Measurements from ENCODE around the gene ZMYM5. TPM values are rescaled to one million over a fixed set of nuclear protein-coding genes. Genes with fewer than 3 reads are reported as not detected.
A peak's percentile ranks its signal among the peaks of the same experiment; 100 is the strongest.

ZMYM5 gene
- total and polyA plus RNA-seq, 2 of the 8 experiments (the other 6 are each of a cell fraction or from before 2014, with no cell fraction given), result 4.9 to 7.9 TPM

GRCh38 chr13:19864024-19864745 is 736 bp upstream of the ZMYM5 start:
- 16% methylated on average over 39 of the region's 54 CpGs; no CpG with 5 or more reads in 1 of the 2 experiments for WGBS, 2 experiments (ENCODE audit: extremely low coverage in 1 of 2, insufficient coverage in 1 of 2, insufficient read length in 1 of 2, insufficient replicate concordance in 2 of 2, low coverage in 1 of 2, low lambda C conversion rate in 2 of 2, missing lambda C conversion rate in 1 of 2)
- H4K91ac ChIP-seq (replicated peaks; ENCODE audit: insufficient read length, low read length), result peak overlapping the region; percentile 81
- H4K20me1 ChIP-seq (replicated peaks in 1 of 2; ENCODE audit: control insufficient read depth in 1 of 2, insufficient read depth in 2 of 2, low read length in 2 of 2), result no peaks in the 10 kb centered on the region
- no peak overlapping the region for H2BK12ac ChIP-seq (ENCODE audit: low read depth, low read length)
- no peaks in the 10 kb centered on the region for H3K9me3 ChIP-seq (ENCODE audit: insufficient read depth in 2 of 2, low read depth in 1 of 2, low read length in 1 of 2)
- H3K4ac ChIP-seq (replicated peaks; ENCODE audit: insufficient read length, low read depth, low read length), result no peak overlapping the region
- peak overlapping the region; percentile 55 to 73 for H3K4me2 ChIP-seq (ENCODE audit: insufficient read depth in 1 of 2, low read depth in 2 of 2, low read length in 2 of 2)
- H4K8ac ChIP-seq (ENCODE audit: extremely low read depth, insufficient read depth, low read length), result peak overlapping the region; percentile 97
- no peak overlapping the region for H2AK5ac ChIP-seq (ENCODE audit: low read depth, low read length)
- H3K4me3 ChIP-seq (ENCODE audit: extremely low read depth in 1 of 4, insufficient read depth in 2 of 4, low read depth in 3 of 4, low read length in 4 of 4), result peak overlapping the region; percentile 39 to 89 (median 70)
- H2AFZ ChIP-seq (ENCODE audit: low read length), result no peak overlapping the region
- H3K4me1 ChIP-seq (replicated peaks in 1 of 4; ENCODE audit: control insufficient read depth in 3 of 4, insufficient read depth in 4 of 4, low read length in 3 of 4), result 0 out of 7 replicates have a peak, but pooled peaks cover 0 to 2% (median 0%) of the 10 kb centered on the region in 4 experiments
- H3K79me2 ChIP-seq (ENCODE audit: control insufficient read depth in 1 of 2, insufficient read depth in 2 of 2, low read length in 2 of 2), result peaks cover 5 to 18% of the 10 kb centered on the region in 2 experiments
- peak overlapping the region; percentile 91 for H4K5ac ChIP-seq (ENCODE audit: insufficient read length, low read depth, low read length)
- peak overlapping the region; percentile 14 to 79 (median 66); a peak in 6 of 7 replicates for H3K9ac ChIP-seq (replicated peaks in 1 of 4; ENCODE audit: extremely low read depth in 1 of 4, low read depth in 3 of 4, low read length in 3 of 4)
- peaks cover 1% of the 10 kb centered on the region; the same call in 1 of the 2 replicates for H3K23me2 ChIP-seq (ENCODE audit: low read depth, low read length)
- DNase-seq (ENCODE audit: low read depth in 1 of 2, low spot score in 2 of 2) (peak in 1 of 2 experiments; percentile 83), FAIRE-seq (no peak)
- no peak overlapping the region for H3K23ac ChIP-seq (ENCODE audit: insufficient read length)
- H3K14ac ChIP-seq (ENCODE audit: insufficient read length), result peak overlapping the region; percentile 10
- peak overlapping the region; percentile 88 for H2BK5ac ChIP-seq (ENCODE audit: low read depth, low read length)
- H3K27me3 ChIP-seq (replicated peaks in 1 of 4; ENCODE audit: control insufficient read depth in 3 of 4, extremely low read depth in 1 of 4, insufficient read depth in 3 of 4, low read length in 3 of 4), result no peaks in the 10 kb centered on the region
- ChIA-PET POLR2A (ENCODE audit: partially characterized antibody) (interaction anchor here (0.5 to 2.5 kb wide), 22 partner anchors 10 to 261 kb away, joined by 3 to 12 read pairs (median 4); partner anchors contain the start of gene PSPC1), CTCF (ENCODE audit: partially characterized antibody) (interaction anchor here (0.6 to 2.6 kb wide), 12 partner anchors 11 to 121 kb away, joined by 3 to 16 read pairs (median 4); no protein-coding TSS in a partner anchor)
- H2BK120ac ChIP-seq (replicated peaks; ENCODE audit: low read depth, low read length), result peak overlapping the region; percentile 54
- no peaks in the 10 kb centered on the region for H3K36me3 ChIP-seq (ENCODE audit: control insufficient read depth in 2 of 4, insufficient read depth in 4 of 4, low read length in 3 of 4)
- H3K79me1 ChIP-seq (ENCODE audit: low read depth, low read length), result no peaks in the 10 kb centered on the region
- H3K56ac ChIP-seq (replicated peaks; ENCODE audit: insufficient read length, low read depth, low read length), result peak overlapping the region; percentile 82
- H3K27ac ChIP-seq (ENCODE audit: low read depth, low read length), result peak overlapping the region; percentile 74
- H2BK15ac ChIP-seq (ENCODE audit: low read length), result no peak overlapping the region
- peak overlapping the region; percentile 83 for H3K18ac ChIP-seq (ENCODE audit: extremely low read depth, low read length)
- no peak overlapping the region for H2BK20ac ChIP-seq (ENCODE audit: low read length)
- TF ChIP-seq HDAC6 (IDR thresholded peaks at IDR 0.05; ENCODE audit: low read depth, low read length), result no peak
- no peak for TF ChIP-seq CBX5 (IDR thresholded peaks at IDR 0.05; ENCODE audit: low read depth, low read length)
- TF ChIP-seq POLR2AphosphoS5 (IDR thresholded peaks at IDR 0.05; ENCODE audit: low read depth, low read length), result peak; percentile 48; the same call in 1 of the 2 replicates
- TF ChIP-seq SRF (IDR thresholded peaks at IDR 0.05; ENCODE audit: low read depth, low read length), result no peak
- TF ChIP-seq KDM4A (IDR thresholded peaks at IDR 0.05; ENCODE audit: low read depth, low read length, severe bottlenecking), result peak; percentile 94
- no peak for TF ChIP-seq KDM5A (IDR thresholded peaks at IDR 0.05; ENCODE audit: low read length)
- no peak for TF ChIP-seq USF2 (IDR thresholded peaks at IDR 0.05; ENCODE audit: low read length)
- TF ChIP-seq KDM1A (IDR thresholded peaks at IDR 0.05; ENCODE audit: borderline replicate concordance, low read length), result 0 out of 2 replicates have a peak, but pooled peaks have one; percentile 12
- TF ChIP-seq BRCA1 (IDR thresholded peaks at IDR 0.05; ENCODE audit: low read depth, low read length), result no peak
- peak; percentile 85 for TF ChIP-seq YY1 (IDR thresholded peaks at IDR 0.05; ENCODE audit: low read depth, low read length)
- 0 out of 2 replicates have a peak, but pooled peaks have one; percentile 6 for TF ChIP-seq MAX (IDR thresholded peaks at IDR 0.05)

Measured in H1 (cell line).